Endothelial cell of umbilical vein (primary cell): ENCODE results near the gene CAMTA1. TPM values are rescaled to one million over a fixed set of nuclear protein-coding genes. Genes with fewer than 3 reads are reported as not detected.

Experiments used
- BruUV-seq: library from RNA; stranded (reverse); fragments of 400-500 nt; replicated peaks from 2 replicates; lab custom pipeline; 2021; lab: Mats Ljungman, UMichigan
- CTCF ChIA-PET: fragments of 300-600, 350-600 bp; sonication (Branson Sonifier 250); formaldehyde crosslinking; loops from one replicate; lab custom pipeline; 2021; ENCODE audit warnings: antibody characterized with exemption, inconsistent platforms; lab: Charles Lee
- POLR2A ChIA-PET: fragments of 300-600, 350-600 bp; sonication (Branson Sonifier 250); formaldehyde crosslinking; loops from one replicate; lab custom pipeline; 2021; ENCODE audit warnings: antibody characterized with exemption, inconsistent platforms; lab: Charles Lee
- DNase-seq: peaks from one replicate; pipeline ENCODE4 v3.0.0-alpha.2; 2011; ENCODE audit warnings: low read depth, low spot score
- FAIRE-seq: peaks from 2 replicates; lab custom pipeline; 2011; peaks lifted over from hg19 to GRCh38; lab: Jason Lieb, UNC
- H2AFZ ChIP-seq: 2 replicates; pipeline ENCODE4 v1.6.0; 2012; ENCODE audit warnings: low read depth, low read length, control low read depth, inconsistent platforms
- H3K27ac ChIP-seq: 2 replicates; pipeline ENCODE4 v1.5.1; 2011; ENCODE audit warnings: low read depth, mild to moderate bottlenecking, control low read depth, low read length, moderate library complexity; ENCODE audit not compliant: insufficient read depth
- H3K27me3 ChIP-seq, 2 experiments: 2 replicates each; pipeline versions ENCODE4 v1.6.0 to v1.6.1; 2011; ENCODE audit warnings: low read length in 2 of 2, mixed read lengths in 1 of 2; ENCODE audit not compliant: control insufficient read depth in 2 of 2, insufficient read depth in 2 of 2
- H3K36me3 ChIP-seq, 2 experiments: 2 replicates in 1 of 2; 3 replicates in 1 of 2; pipeline ENCODE4 v1.5.1; 2011; ENCODE audit warnings: low read length in 2 of 2, mild to moderate bottlenecking in 1 of 2, moderate library complexity in 1 of 2; ENCODE audit not compliant: control insufficient read depth in 2 of 2, insufficient read depth in 2 of 2; ENCODE audit errors: extremely low read depth in 1 of 2
- H3K4me1 ChIP-seq: 3 replicates; pipeline ENCODE4 v1.5.1; 2011; ENCODE audit warnings: mild to moderate bottlenecking, low read length; ENCODE audit not compliant: control insufficient read depth, insufficient read depth; ENCODE audit errors: extremely low read depth
- H3K4me2 ChIP-seq: 2 replicates; pipeline ENCODE4 v1.6.1; 2011; ENCODE audit warnings: low read length, control low read depth, mixed read lengths; ENCODE audit not compliant: insufficient read depth
- H3K4me3 ChIP-seq, 3 experiments: fragments of 200-600 bp in 1 of 3; sonication (generic), shearing (Covaris generic) in 1 of 3; replicated peaks in 1 of 3; 2 replicates each; pipeline ENCODE4 v1.5.1; 2011 to 2016; ENCODE audit warnings: control low read depth in 3 of 3, low read length in 3 of 3, mild to moderate bottlenecking in 2 of 3, inconsistent platforms in 1 of 3, low read depth in 1 of 3, moderate library complexity in 1 of 3; ENCODE audit not compliant: insufficient read depth in 1 of 3
- H3K79me2 ChIP-seq: 2 replicates; pipeline ENCODE4 v1.6.0; 2012; ENCODE audit warnings: low read length, inconsistent platforms; ENCODE audit not compliant: control insufficient read depth, insufficient read depth
- H3K9ac ChIP-seq: replicated peaks from 2 replicates; pipeline ENCODE3; 2011; ENCODE audit warnings: low read length, control low read depth; ENCODE audit not compliant: insufficient read depth; ENCODE audit errors: extremely low read depth
- H3K9me1 ChIP-seq: replicated peaks from 3 replicates; pipeline ENCODE4 v1.6.0; 2011; ENCODE audit warnings: mild to moderate bottlenecking, low read length; ENCODE audit not compliant: control insufficient read depth, insufficient read depth; ENCODE audit errors: extremely low read depth
- H3K9me3 ChIP-seq: replicated peaks from 2 replicates; pipeline ENCODE4 v1.5.1; 2012; ENCODE audit warnings: low read length, inconsistent platforms; ENCODE audit not compliant: control insufficient read depth, insufficient read depth
- H4K20me1 ChIP-seq: replicated peaks from 2 replicates; pipeline ENCODE3; 2011; ENCODE audit warnings: mild to moderate bottlenecking, low read length; ENCODE audit not compliant: control insufficient read depth, insufficient read depth; ENCODE audit errors: extremely low read depth
- EZH2 ChIP-seq: IDR thresholded peaks from 2 replicates; pipeline ENCODE4 v1.6.1; 2012; ENCODE audit warnings: borderline replicate concordance, low read depth, mild to moderate bottlenecking, moderate library complexity, low read length, inconsistent platforms; ENCODE audit not compliant: severe bottlenecking
- FOS ChIP-seq: IDR thresholded peaks from 2 replicates; pipeline ENCODE4 v1.6.1; 2011; ENCODE audit warnings: mild to moderate bottlenecking, low read length, moderate library complexity, borderline replicate concordance; ENCODE audit not compliant: insufficient read depth
- GATA2 ChIP-seq: IDR thresholded peaks from 2 replicates; pipeline ENCODE4 v1.7.0; 2011; ENCODE audit warnings: low read depth, mild to moderate bottlenecking, moderate library complexity, mixed read lengths, low read length; ENCODE audit not compliant: insufficient read length, insufficient read depth
- JUN ChIP-seq: IDR thresholded peaks from 2 replicates; pipeline ENCODE4 v1.6.1; 2011; ENCODE audit warnings: borderline replicate concordance, low read depth; ENCODE audit not compliant: insufficient read length, insufficient read depth
- MYC ChIP-seq: IDR thresholded peaks from one replicate; pipeline ENCODE4 v1.6.1; 2011; ENCODE audit warnings: mild to moderate bottlenecking, low read depth, low read length
- POLR2AphosphoS5 ChIP-seq: IDR thresholded peaks from 2 replicates; pipeline ENCODE4 v1.6.1; 2012; ENCODE audit warnings: low read depth, mild to moderate bottlenecking, control low read depth, low read length, moderate library complexity; ENCODE audit not compliant: insufficient read depth
- dilution Hi-C: fragments of 300-500 bp; cut with MboI; formaldehyde crosslinking; loops from one replicate; pipeline ENCODE4 v1.15.0; 2019; ENCODE audit warnings: low sequenced_read_pairs; ENCODE audit not compliant: extremely low pct_ligation_motif_present
- intact Hi-C: fragments of 100-400 bp; cut with micrococcal nuclease; formaldehyde crosslinking; loops from one replicate; pipeline ENCODE4 v1.10.0; 2022
- polyA plus RNA-seq, 4 experiments: library from polyadenylated mRNA; depleted of rRNA in 3 of 4; stranded (reverse) in 3 of 4; unstranded in 1 of 4; fragments of >200 nt; gene quantifications; 2 replicates each; pipeline versions ENCODE4 v1.2.1 to v1.2.3, GENCODE V29; 2011 to 2012; ENCODE audit warnings: missing spikeins in 1 of 4
- total RNA-seq: library from RNA; stranded (reverse); gene quantifications from 2 replicates; pipeline ENCODE4 v1.2.3, GENCODE V29; 2021

The CAMTA1 gene
- total and polyA plus RNA-seq, 2 donors (not counting 3 experiments of a cell fraction or from before 2014, with no cell fraction given): 50.8 to 92.7 TPM

DNA sequence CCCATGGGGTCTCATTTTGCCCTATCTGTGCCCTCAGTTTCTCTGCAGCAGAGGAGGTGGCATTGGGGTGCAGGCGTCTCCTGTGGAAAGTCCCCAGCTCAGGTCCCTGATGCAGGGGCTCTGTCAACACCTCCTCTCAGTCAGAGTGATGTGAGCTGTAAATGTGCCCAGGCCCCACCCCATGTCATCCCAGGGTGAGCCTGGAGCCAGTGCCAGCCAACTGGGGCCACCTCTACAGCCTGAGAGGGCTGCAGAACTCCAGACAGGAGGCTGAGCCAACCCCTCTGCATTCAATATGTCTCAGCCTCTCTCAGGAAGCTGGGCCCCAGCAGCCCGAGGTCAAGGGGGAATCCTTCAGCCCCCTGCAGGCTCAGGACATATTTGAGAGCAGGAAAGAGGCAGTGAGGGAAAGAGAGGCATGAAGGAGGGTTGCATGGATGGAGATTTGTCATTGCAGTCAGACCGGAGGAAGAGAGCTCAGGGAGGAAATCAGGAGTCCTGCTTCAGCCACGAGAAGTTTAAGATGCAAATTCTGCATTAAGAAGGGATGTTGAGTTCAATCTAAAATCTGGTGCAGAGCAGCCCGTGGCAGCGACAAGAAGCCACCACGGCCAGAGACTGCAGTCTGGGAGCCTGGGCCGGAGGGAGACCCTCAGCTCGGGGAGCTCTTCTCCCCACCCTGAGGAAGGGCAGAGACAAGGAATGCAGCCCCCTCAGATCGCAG is 697.7 kb downstream of the CAMTA1 start:
- intact Hi-C loops (no loop called here), dilution Hi-C loops (no loop called here)
- Histone ChIP-seq H3K27me3 (no peaks in the 10 kb centered on the region), H3K79me2 (no peaks in the 10 kb centered on the region), H3K36me3 (no peaks in the 10 kb centered on the region), H3K9me1 (no peaks in the 10 kb centered on the region), H3K4me2 (no peak overlapping the region), H2AFZ (no peak overlapping the region), H4K20me1 (no peaks in the 10 kb centered on the region), H3K9ac (no peak overlapping the region), H3K4me3 (no peak overlapping the region), H3K4me1 (no peaks in the 10 kb centered on the region), H3K27ac (no peak overlapping the region), H3K9me3 (no peaks in the 10 kb centered on the region)
- POLR2A ChIA-PET: no interaction called here
- TF ChIP-seq JUN: no peak
- no peak for TF ChIP-seq GATA2
- TF ChIP-seq EZH2: no peak
- TF ChIP-seq MYC: no peak
- TF ChIP-seq POLR2AphosphoS5: no peak
- TF ChIP-seq FOS: no peak
- BruUV-seq: no TSS peak
- no peak for FAIRE-seq
- DNase-seq: no peak
- CTCF ChIA-PET: interaction anchor here (0.7 to 1.9 kb wide), 2 partner anchors 25 to 763 kb away, joined by 3 to 4 read pairs; no protein-coding TSS in a partner anchor
